ENCODE data around the gene NMT1. TPM values are rescaled to one million over a fixed set of nuclear protein-coding genes. Genes with fewer than 3 reads are reported as not detected.
A peak's percentile ranks its signal among the peaks of the same experiment; 100 is the strongest.

NMT1 gene
- total and polyA plus RNA-seq, 2 donors from 2014 or later, result 72.3 to 98.5 TPM

DNA sequence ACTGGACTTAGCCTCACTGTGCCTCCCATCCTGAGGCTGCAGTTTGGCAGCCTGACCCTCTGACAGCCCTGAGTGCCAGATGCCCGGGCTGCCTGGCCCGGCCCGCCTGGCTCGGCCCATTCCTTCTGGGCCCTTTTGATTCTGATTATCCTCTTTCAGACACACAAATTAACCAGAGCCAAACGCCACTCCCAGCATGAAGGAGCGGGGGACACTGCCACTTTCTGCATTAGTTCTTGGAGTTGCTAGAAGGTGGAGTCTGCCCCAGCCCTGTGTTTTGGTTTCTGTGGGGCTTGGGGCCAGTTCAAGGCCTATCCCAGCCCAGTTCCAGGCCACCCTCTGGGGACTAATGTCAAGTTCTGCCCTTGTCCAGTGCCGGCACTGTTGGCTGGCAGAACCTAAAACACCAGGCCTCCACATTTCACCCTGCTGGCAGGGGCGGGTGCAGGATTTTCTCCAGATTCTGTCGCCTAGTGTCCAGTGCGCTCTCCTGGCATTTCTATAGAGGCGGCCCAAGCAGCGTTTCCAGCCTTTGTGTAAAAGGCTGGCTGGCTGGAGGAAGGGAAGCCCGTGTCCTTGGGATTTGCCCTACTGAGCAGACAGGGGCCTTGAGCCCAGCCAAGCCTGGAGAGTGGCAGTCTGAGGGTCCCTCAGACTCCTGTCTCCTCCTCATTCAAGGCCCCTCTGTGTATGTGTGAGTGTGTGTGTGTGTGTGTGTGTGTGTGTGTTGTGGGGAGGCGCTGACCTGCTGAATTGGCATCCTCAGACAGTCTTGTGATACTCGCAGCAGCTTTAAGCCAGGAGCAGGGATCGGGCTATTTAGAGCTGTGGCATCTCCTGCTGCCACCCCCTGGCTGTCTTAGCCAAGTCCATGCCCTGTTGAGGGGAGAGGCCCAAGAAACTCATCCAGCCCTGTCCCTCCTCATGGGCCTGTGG lies 49.8 kb downstream of the NMT1 start:
- H3K27me3 ChIP-seq (ENCODE audit: control insufficient read depth, insufficient read depth, low read length), result no peaks in the 10 kb centered on the region
- no peak overlapping the region for H3K4me3 ChIP-seq (ENCODE audit: low read length in 3 of 3)
- intact Hi-C loops (cut with DNase I), result loop anchor here (10.0 kb wide), 1 partner anchor 186 kb away; no protein-coding TSS in a partner anchor
- H3K4me1 ChIP-seq (ENCODE audit: control insufficient read depth in 2 of 3, insufficient read depth in 2 of 3, low read depth in 1 of 3, low read length in 3 of 3), result peaks cover 0 to 5% (median 0%) of the 10 kb centered on the region in 3 donors
- TF ChIP-seq, protein P1, sequence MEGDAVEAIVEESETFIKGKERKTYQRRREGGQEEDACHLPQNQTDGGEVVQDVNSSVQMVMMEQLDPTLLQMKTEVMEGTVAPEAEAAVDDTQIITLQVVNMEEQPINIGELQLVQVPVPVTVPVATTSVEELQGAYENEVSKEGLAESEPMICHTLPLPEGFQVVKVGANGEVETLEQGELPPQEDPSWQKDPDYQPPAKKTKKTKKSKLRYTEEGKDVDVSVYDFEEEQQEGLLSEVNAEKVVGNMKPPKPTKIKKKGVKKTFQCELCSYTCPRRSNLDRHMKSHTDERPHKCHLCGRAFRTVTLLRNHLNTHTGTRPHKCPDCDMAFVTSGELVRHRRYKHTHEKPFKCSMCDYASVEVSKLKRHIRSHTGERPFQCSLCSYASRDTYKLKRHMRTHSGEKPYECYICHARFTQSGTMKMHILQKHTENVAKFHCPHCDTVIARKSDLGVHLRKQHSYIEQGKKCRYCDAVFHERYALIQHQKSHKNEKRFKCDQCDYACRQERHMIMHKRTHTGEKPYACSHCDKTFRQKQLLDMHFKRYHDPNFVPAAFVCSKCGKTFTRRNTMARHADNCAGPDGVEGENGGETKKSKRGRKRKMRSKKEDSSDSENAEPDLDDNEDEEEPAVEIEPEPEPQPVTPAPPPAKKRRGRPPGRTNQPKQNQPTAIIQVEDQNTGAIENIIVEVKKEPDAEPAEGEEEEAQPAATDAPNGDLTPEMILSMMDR (IDR thresholded peaks at IDR 0.05; ENCODE audit: borderline replicate concordance, extremely low read depth, insufficient read depth), result no peak
- H3K36me3 ChIP-seq (ENCODE audit: control insufficient read depth in 2 of 3, insufficient read depth in 3 of 3, low read length in 3 of 3), result peaks cover 0 to 15% (median 10%) of the 10 kb centered on the region in 3 donors
- DNase-seq (peak in 3 of 5 donors; percentile 29 to 37 (median 30)), FAIRE-seq (no peak)
- H3K9ac ChIP-seq (ENCODE audit: low read length in 3 of 3), result no peak overlapping the region
- H3K27ac ChIP-seq (ENCODE audit: low read depth in 2 of 2, low read length in 2 of 2), result no peak overlapping the region
- H3K9me3 ChIP-seq (ENCODE audit: control insufficient read depth in 2 of 3, insufficient read depth in 1 of 3, low read length in 3 of 3), result no peaks in the 10 kb centered on the region

DNA sequence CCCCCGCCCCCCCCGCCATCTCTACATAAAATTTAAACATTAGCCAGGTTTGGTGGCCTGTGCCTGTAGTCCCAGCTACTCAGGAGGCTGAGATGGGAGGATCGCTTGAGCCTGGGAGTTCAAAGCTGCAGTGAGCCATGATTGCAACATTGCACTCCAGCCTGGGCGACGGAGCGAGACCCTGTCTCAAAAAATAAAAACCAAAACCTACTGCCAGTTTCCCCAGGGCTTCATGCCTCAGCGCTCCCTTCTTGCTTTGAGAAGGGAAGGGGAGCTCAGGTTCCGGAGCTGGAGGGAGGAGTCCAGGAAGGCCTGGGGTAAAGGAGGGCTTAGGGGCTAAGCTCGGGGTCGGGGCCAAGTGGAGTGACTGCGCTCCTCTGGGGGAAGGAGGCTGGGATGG lies 50.7 kb downstream of the NMT1 start:
- no peak for FAIRE-seq
- Histone ChIP-seq H3K4me3 (ENCODE audit: low read length in 3 of 3) (no peak overlapping the region), H3K9ac (ENCODE audit: low read length in 3 of 3) (no peak overlapping the region), H3K27me3 (ENCODE audit: control insufficient read depth, insufficient read depth, low read length) (no peaks in the 10 kb centered on the region), H3K27ac (ENCODE audit: low read depth in 2 of 2, low read length in 2 of 2) (no peak overlapping the region), H3K36me3 (ENCODE audit: control insufficient read depth in 2 of 3, insufficient read depth in 3 of 3, low read length in 3 of 3) (peaks cover 0 to 6% (median 5%) of the 10 kb centered on the region in 3 donors), H3K4me1 (ENCODE audit: control insufficient read depth in 2 of 3, insufficient read depth in 2 of 3, low read depth in 1 of 3, low read length in 3 of 3) (peaks cover 0 to 5% (median 0%) of the 10 kb centered on the region in 3 donors), H3K9me3 (ENCODE audit: control insufficient read depth in 2 of 3, insufficient read depth in 1 of 3, low read length in 3 of 3) (no peaks in the 10 kb centered on the region)
- intact Hi-C loops (cut with DNase I), result loop anchor here (10.0 kb wide), 1 partner anchor 187 kb away; no protein-coding TSS in a partner anchor
- DNase-seq, result peak in 3 of 5 donors; percentile 74 to 82 (median 79)
- TF ChIP-seq, protein P1 (IDR thresholded peaks at IDR 0.05; ENCODE audit: borderline replicate concordance, extremely low read depth, insufficient read depth), result no peak

DNA sequence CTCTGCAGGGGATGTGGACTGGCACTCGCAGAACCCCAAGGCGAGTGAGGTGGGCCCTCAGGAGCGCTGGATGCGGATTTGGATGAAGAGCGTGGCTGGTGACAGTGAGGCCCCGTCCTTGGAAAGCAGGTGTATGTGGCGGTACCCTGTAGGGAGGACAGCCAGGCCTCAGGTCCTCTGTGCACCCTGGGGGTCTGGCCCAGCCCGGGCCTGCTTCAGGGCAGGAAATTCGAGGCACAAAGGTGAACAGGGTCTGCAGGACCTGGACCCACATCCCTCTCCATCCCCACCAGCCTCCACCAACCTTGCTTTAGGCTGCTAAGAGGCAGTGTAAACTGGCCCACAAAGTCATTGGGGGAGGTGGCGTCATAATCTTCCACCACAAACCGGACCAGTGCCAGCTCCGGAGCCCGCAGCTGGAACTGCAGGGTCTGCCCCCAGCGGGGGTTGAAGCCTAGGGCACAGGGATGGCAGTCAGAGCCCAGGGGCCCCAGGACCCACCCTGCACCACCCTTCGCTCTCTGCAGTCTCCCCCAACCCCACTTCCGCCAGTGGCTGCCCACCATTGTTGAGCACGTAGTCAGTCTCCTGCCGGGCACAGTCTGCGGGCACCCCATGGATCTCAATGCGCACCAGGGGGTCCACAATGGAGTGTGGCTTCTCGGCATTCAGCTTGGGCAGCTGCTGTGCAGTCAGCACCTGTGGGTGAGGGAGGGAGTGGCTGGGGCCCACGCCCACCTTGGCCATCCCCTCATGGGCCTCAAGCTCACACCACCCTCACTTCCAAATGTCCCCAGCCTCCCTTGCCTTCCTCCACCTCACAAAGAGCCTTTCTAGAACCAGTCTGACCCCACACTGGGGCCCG lies 51.7 kb downstream of the NMT1 start:
- Histone ChIP-seq H3K9ac (ENCODE audit: low read length in 3 of 3) (no peak overlapping the region), H3K36me3 (ENCODE audit: control insufficient read depth in 2 of 3, insufficient read depth in 3 of 3, low read length in 3 of 3) (no peaks in the 10 kb centered on the region), H3K9me3 (ENCODE audit: control insufficient read depth in 2 of 3, insufficient read depth in 1 of 3, low read length in 3 of 3) (no peaks in the 10 kb centered on the region), H3K27me3 (ENCODE audit: control insufficient read depth, insufficient read depth, low read length) (no peaks in the 10 kb centered on the region), H3K4me1 (ENCODE audit: control insufficient read depth in 2 of 3, insufficient read depth in 2 of 3, low read depth in 1 of 3, low read length in 3 of 3) (peaks cover 0 to 5% (median 0%) of the 10 kb centered on the region in 3 donors), H3K4me3 (ENCODE audit: low read length in 3 of 3) (no peak overlapping the region), H3K27ac (ENCODE audit: low read depth in 2 of 2, low read length in 2 of 2) (no peak overlapping the region)
- DNase-seq (no peak), FAIRE-seq (no peak)
- intact Hi-C loops (cut with DNase I), result loop anchor here (10.0 kb wide), 1 partner anchor 188 kb away; no protein-coding TSS in a partner anchor
- TF ChIP-seq, protein P1 (IDR thresholded peaks at IDR 0.05; ENCODE audit: borderline replicate concordance, extremely low read depth, insufficient read depth), result no peak
